Stimulated activated CD8-positive, alpha-beta memory T cell treated with anti-CD3 and anti-CD28 coated beads, Interleukin-4, amount 100 ng/mL, for 1 hour (primary cell): ENCODE measurements around the gene DTHD1.

Experiments
- DNase-seq, 2 donors: peaks; one replicate each; pipeline ENCODE4 v3.0.0-alpha.2; 2020; ENCODE audit warnings: low read depth in 2 of 2, low spot score in 1 of 2

Gene DTHD1

DNA sequence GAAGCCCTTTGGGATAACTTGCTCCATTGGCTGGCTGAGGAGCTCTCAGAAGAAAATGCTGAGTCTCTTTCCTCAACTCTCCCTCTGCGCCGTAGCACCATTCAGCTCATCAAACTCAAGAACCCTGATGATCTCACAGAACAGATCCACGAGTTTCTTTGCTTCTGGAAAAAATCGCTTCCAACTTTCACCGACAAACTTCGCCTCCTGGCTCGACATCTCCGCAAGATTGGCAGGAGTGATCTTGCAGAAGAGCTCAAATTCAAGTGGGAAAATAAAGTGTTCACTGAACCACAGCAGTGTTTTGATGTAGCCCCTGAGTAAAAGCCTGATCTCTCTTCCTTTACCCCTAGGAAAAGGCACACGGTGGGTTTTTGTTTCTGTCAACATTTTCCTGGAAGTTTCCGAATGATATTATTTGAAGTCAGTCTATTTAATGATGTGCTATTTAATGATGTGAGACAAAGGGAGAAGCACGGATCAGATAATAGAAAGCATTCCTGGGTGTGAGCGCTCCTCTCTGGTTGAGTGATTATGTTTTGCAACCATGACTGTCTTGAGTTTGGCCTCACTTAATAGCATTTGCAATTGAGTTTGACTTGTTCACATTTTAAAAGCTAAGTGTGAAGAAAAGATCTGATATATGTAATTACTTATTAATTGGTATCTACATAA lies 62.2 kb downstream of the DTHD1 start:
- DNase-seq: no peak

DNA sequence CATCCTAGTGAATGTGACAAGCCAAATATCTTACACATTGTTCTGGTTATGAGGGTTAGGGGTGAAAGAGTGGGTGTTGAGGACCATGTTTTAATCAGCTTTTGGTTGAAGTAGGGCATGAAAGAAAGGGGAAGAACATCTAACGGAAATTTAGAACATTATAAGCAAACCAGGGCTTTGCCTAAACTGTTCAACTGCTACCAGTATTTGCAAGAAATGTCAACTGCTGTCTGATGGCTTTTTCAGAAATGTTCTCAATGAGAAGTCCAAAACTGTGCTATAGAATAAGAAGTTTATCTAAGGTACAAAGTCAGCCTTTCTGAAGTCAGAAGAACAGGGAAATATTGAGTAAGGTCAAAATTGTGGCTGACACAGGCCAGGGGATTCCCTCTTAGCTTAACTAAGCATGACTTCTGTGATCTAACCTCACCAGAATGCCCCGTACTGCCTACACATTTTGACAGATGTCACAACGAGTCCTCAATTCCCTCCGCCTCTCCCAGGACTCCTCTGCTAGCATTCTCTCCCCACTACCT lies 67.1 kb downstream of the DTHD1 start:
- no peak for DNase-seq

DNA sequence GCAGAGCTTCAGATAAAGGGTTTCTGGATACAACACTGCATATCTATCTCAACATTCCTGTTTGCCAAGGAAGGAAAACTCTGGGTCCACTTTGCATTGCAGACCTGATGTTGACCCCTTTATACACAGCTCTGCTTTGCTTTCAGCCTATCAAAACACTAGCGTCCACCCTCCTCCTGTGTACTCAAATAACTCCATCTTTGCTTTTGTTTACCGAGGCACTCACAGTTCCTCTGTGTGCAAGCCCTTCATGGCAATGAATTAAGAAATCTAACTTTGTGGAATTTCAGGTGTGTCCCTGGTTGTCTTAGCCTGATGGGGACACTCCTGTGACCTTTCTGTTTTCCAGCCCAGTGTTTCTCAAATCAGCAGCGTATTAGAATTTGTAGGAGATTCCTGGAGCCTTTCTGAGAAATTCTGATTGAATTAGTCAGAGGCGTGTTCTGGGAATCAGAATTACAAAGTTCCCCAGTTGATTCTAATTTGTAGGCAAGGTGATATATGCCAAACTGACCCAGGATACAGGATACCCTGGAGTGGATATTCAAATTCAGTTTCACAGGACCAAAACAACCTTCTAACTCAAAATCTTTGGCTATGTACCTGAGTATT lies 68.6 kb downstream of the DTHD1 start:
- DNase-seq: no peak

DNA sequence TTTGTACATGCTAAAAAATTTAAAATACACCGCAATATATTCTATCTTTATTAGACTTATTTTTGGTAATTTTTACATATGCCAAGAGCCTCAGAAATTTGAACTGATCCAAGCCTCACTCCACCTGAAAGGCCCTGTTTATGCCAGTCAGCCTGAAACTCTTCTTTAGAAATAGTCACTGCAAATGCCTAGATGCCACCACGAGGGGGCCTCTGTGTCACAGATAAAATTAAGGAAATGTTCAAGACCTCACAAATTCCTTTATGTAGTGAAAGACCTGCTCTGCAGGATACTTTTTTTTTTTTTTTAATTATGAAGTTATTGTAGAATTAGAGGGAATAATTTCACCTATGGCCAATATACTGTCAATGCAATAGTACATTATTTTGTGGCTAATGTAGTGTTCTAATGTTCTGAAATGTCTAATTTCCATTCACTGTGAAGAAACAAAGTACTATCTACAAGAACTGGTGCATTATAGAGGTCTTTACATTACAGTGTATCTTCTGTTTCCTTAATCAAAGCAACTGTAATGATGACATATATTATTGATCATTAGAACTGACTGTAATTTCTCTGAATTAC lies 69.8 kb downstream of the DTHD1 start:
- DNase-seq: peak; percentile 46 to 60

DNA sequence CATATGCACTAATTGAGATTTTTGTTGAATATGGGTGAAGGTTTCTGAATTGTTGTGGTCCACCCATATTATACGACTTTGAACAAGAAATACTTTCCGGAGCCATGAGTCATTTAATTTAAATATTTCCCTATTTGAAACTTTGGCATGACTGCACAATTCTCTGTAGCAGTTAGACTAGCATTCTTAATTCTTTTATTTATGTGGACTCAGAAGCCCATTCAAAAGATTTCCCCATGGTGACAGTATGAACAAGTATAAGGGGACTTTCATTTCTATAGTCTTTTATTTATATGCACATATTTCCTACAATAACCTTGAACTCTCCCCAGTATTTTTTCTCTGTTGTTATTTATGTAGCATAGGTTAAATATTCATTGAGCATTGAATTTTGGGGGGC lies 72.6 kb downstream of the DTHD1 start:
- DNase-seq: no peak

DNA sequence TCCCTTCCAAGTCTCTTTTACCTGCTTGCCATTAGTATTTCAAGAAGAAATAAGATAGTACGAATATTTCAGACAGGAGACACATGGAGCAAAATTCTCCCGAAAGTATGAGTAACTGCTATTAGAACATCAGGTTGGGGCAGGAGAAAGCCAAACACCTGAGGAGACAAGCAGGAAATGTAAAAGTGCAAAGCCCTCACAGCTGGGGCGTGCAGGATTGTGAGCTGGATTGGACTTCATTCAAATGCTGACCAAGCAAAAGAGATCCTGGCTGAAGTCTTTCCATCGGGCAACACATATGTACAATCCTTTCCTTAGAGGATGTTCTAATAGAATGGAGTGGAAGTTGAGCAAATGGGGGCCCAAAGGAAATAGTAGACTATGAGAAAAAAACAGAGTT lies 76.8 kb downstream of the DTHD1 start:
- no peak for DNase-seq

DNA sequence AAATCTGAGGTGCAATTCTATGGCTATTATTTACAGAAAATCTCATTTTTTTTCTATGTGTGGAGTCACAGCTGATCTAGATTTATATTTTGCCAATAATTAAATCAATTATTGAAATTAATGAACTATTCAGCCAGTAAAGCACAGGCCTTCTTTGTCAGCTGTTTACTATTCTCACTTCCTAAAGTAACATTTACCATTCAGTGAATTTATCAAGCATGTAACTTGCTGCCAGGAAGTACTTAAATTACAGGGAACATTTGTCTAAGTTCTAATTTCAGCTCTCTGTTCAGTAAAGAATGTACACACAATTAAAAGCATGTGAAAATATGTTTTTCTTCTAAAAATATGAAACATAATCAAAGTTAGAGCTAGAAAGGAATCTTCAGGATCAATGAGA lies 79.3 kb downstream of the DTHD1 start:
- no peak for DNase-seq

DNA sequence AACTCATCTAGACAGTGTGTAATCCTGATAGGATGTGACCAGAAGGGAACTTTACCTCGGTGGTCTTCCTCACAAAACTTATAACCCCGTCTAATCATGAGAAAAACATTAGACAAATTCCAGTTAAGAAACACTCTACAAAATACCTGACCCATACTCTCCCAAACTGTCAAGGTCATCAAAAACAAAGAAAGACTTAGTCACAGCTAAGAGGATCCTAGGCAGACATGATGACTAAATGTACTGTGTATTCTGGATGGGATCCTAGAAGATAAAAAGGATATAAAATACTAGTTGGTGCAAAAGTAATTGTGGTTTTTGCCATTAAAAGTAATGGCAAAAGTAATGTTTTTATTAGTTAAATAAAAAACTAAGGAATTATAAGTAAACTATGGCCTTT lies 81.6 kb downstream of the DTHD1 start:
- no peak for DNase-seq

DNA sequence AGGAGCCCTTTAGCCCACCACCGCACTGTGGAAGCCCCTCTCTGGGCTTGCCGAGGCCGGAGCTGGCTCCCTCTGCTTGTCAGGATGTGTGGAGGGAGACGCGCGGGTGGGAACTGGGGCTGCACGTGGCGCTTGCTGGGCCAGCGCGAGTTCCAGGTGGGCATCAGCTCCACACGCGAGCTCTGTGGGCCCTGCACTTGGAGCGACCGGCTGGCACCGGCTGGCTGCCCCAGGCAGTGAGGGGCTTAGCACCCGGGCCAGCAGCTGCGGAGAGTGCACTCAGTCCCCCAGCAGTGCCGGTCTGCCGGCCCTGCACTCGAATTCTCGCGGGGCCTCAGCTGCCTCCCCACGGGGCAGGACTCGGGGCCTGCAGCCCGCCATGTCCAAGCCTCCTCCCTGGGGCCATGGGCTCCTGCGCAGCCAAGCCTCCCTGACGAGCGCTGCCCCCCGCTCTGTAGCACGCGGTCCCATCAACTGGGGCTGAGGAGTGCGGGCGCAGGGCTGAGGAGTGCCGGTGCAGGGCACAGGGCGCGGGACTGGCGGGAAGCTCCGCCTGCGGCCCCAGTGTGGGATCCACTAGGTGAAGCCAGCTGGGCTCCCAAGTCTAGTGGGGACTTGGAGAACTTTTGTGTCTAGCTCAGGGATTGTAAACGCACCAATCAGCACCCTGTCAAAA lies 93.6 kb downstream of the DTHD1 start:
- DNase-seq: no peak

DNA sequence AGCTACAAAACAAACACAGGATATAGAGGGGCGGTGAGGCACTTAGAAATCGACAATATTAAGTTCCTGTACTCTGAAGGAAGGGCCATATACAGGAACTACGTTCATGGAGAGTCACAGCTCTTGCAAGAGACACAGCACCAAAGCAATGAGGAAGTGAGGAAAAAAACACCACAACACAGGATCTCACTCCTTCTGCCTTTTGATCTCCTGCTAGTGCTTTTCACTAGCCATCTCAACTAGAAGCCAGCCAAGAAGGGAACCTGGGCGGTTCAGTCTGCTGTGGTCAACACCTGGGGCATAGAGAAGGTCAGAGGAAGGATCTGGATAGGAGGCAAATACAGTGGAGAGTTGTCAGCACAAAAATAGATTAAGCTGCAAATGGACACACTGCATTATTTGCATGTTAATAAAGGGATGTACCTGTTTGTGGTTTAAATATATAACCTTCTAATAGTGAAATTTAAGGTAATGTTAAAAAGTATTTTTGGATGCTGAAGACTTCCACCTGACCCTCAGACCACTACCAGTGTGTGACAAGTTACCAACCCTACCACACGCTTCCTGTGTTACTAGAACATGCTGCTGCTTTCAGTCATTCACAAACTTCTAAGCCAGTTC lies 104.6 kb downstream of the DTHD1 start:
- DNase-seq: peak; percentile 5 to 11

DNA sequence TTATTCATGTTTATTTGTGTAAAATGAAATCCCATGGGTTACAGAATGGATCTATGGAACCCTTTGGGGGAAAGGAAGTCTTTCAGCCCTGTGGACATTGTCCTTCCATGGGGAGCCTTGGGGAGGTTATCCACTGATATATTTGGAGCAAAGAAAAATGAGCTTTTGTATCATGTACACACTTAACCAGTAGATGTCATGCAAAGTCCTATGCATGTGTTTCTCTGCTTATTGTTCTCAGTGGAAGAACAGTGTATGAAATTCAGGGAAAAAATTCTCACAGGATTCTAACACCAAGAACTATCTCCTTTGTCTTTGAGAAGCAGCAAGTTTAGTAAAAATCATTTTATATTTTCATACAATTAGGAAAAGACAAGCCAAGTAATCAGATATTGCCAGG lies 105.3 kb downstream of the DTHD1 start:
- no peak for DNase-seq

DNA sequence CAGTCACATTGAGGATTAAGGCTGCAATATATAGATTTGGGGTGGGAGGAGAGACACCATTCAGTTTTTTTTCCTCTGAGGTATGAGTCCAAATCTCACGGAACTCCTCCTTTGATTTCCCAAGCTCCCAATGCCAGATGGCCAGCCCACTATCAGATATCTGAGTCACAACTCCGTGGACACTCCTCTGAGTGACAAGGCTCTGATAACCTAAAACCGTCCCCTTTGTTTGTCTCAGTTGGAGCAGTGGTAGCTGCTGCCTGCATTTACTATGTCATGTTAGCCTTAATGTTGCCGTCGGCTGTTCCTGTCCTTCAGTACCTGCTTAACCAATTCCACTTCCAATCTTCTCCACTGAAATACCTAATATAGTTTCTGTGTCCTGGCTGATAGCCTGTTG lies 107.3 kb downstream of the DTHD1 start:
- no peak for DNase-seq

DNA sequence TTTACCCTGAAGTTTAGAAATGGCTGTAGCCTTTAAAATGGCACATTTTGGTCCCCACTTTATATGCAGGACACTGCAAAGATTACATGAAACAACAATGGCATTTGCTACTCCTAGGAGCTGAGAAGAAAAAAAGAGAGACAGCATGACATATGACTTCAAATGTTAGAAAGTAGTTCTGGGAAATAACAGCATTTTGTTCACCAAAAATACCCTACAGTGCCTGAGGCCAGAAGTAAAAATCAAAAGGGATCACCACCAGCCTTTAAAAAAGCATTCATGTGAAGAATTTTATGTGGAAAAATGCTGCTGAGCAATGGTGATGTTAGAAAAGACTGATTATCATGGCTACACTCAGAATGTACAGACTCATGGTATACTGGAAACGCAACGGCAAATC lies 110.0 kb downstream of the DTHD1 start:
- DNase-seq: no peak

DNA sequence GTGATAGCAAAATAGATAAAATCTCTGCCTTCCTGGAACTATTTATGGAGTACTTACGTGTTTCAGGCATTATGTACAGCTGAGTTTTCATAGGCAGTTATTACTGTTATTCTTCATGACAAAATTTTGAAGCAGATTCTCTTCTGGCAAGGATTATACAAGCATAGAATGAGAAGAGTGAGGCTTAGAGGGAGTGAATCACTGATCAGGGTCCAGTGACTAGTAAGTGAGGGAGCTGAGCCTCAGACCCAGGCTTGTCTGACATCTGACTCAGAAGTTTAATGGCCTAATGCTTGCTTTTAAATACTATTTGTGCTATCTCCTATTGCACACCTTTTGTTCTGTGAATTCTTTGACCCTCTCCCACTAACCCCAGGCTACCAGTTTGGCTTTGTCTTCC lies 110.6 kb downstream of the DTHD1 start:
- DNase-seq: no peak

DNA sequence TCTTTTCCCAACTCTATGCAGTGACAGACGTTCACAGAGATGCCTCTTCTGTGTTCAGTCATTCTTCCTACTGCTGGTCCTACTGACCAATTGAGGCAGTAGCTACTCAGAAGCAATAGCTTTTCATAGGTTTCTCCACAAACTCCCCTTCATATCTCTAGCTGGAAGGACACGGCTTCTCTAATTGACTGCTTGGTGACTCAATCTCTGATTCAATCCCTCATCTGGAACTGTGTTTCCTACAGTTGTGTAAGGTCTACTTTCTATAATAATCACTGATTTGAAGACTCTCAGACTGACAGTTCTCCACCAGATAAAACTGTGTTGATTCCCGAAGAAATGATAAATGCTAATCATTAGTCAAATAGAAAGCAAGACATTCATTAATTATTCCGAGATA lies 111.5 kb downstream of the DTHD1 start:
- DNase-seq: no peak
